Measurements from ENCODE around the gene GCH1. TPM values are rescaled to one million over a fixed set of nuclear protein-coding genes. Genes with fewer than 3 reads are reported as not detected.

GCH1 gene
- total RNA-seq, 1 experiment from 2014 or later: 9.2 TPM

- DNase-seq (ENCODE audit: low spot score) (no peak), ATAC-seq (no peak)
- POLR2A ChIA-PET: interaction anchor here (0.7 kb wide), 1 partner anchor 1152 kb away, joined by 3 read pairs; no protein-coding TSS in a partner anchor
- no peaks in the 10 kb centered on the region for H3K36me3 Mint-ChIP-seq
- no peak for TF ChIP-seq ZNF416 (CRISPR knock-in tag; IDR thresholded peaks at IDR 0.05)
- no peak for TF ChIP-seq CBFB (CRISPR knock-in tag; IDR thresholded peaks at IDR 0.05; ENCODE audit: low read depth)
- TF ChIP-seq TEAD4 (CRISPR knock-in tag; IDR thresholded peaks at IDR 0.05): no peak
- TF ChIP-seq, protein P1, sequence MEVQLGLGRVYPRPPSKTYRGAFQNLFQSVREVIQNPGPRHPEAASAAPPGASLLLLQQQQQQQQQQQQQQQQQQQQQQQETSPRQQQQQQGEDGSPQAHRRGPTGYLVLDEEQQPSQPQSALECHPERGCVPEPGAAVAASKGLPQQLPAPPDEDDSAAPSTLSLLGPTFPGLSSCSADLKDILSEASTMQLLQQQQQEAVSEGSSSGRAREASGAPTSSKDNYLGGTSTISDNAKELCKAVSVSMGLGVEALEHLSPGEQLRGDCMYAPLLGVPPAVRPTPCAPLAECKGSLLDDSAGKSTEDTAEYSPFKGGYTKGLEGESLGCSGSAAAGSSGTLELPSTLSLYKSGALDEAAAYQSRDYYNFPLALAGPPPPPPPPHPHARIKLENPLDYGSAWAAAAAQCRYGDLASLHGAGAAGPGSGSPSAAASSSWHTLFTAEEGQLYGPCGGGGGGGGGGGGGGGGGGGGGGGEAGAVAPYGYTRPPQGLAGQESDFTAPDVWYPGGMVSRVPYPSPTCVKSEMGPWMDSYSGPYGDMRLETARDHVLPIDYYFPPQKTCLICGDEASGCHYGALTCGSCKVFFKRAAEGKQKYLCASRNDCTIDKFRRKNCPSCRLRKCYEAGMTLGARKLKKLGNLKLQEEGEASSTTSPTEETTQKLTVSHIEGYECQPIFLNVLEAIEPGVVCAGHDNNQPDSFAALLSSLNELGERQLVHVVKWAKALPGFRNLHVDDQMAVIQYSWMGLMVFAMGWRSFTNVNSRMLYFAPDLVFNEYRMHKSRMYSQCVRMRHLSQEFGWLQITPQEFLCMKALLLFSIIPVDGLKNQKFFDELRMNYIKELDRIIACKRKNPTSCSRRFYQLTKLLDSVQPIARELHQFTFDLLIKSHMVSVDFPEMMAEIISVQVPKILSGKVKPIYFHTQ (CRISPR knock-in tag; IDR thresholded peaks at IDR 0.05): no peak
- no peak for TF ChIP-seq ZNF396 (CRISPR knock-in tag; IDR thresholded peaks at IDR 0.05; ENCODE audit: borderline replicate concordance)
- TF ChIP-seq FOXJ3 (CRISPR knock-in tag; IDR thresholded peaks at IDR 0.05; ENCODE audit: borderline replicate concordance): no peak
- TF ChIP-seq CTCF (IDR thresholded peaks at IDR 0.05): no peak
- TF ChIP-seq IRF1 (CRISPR knock-in tag; IDR thresholded peaks at IDR 0.05): no peak
- H3K27ac Mint-ChIP-seq: no peak overlapping the region
- CTCF ChIA-PET: interaction anchor here (0.7 kb wide), 1 partner anchor 9 kb away, joined by 4 read pairs; no protein-coding TSS in a partner anchor
- H3K27me3 Mint-ChIP-seq (ENCODE audit: low read depth): no peaks in the 10 kb centered on the region
- H3K4me3 Mint-ChIP-seq: no peak overlapping the region
- H3K4me1 Mint-ChIP-seq: peaks cover 16% of the 10 kb centered on the region
- H3K9me3 Mint-ChIP-seq: peaks cover 7% of the 10 kb centered on the region
Observed at GRCh38 chr14:54853339-54853738, 49.3 kb downstream of the GCH1 start.

- ChIA-PET POLR2A (no interaction called here), CTCF (no interaction called here)
- H3K9me3 Mint-ChIP-seq: peaks cover 7% of the 10 kb centered on the region
- no peak overlapping the region for H3K27ac Mint-ChIP-seq
- TF ChIP-seq USF2 (CRISPR knock-in tag; IDR thresholded peaks at IDR 0.05): no peak
- TF ChIP-seq, protein P2, sequence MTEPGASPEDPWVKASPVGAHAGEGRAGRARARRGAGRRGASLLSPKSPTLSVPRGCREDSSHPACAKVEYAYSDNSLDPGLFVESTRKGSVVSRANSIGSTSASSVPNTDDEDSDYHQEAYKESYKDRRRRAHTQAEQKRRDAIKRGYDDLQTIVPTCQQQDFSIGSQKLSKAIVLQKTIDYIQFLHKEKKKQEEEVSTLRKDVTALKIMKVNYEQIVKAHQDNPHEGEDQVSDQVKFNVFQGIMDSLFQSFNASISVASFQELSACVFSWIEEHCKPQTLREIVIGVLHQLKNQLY (CRISPR knock-in tag; IDR thresholded peaks at IDR 0.05): no peak
- TF ChIP-seq CREB1 (CRISPR knock-in tag; IDR thresholded peaks at IDR 0.05): no peak
- TF ChIP-seq SMAD3 (CRISPR knock-in tag; IDR thresholded peaks at IDR 0.05; ENCODE audit: borderline replicate concordance): no peak
- no peak overlapping the region for H3K4me3 Mint-ChIP-seq
- no peaks in the 10 kb centered on the region for H3K27me3 Mint-ChIP-seq (ENCODE audit: low read depth)
- ATAC-seq (no peak), DNase-seq (ENCODE audit: low spot score) (no peak)
- peaks cover 16% of the 10 kb centered on the region for H3K4me1 Mint-ChIP-seq
- H3K36me3 Mint-ChIP-seq: no peaks in the 10 kb centered on the region
Observed at GRCh38 chr14:54852215-54852614, 50.4 kb downstream of the GCH1 start.

DNA sequence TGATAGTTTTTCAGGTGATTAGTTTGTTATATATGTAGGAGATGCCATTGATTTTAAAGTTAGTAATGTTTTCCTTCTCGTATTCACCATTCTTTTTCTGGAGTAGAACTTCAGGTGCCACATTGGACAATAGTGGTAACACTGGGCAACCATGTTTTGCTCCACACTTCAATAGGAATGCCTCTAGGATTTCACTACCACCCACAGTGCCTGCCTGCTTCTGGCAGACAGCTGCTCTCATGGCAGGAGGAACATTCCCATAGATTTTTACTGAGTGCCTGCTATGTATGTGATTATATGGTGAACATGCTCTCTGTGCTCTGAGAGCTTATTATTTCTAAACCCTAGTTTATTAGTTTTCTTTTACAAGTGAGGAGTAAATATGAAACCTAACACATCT lies 53.7 kb downstream of the GCH1 start:
- Mint-ChIP-seq H3K9me3 (peaks cover 7% of the 10 kb centered on the region), H3K27me3 (ENCODE audit: low read depth) (no peaks in the 10 kb centered on the region), H3K36me3 (no peaks in the 10 kb centered on the region), H3K27ac (no peak overlapping the region), H3K4me1 (peaks cover 8% of the 10 kb centered on the region), H3K4me3 (no peak overlapping the region)
- ChIA-PET CTCF (interaction anchor here (0.6 to 0.9 kb wide), 2 partner anchors 29 to 43 kb away, joined by 3 read pairs; no protein-coding TSS in a partner anchor), POLR2A (interaction anchor here (1.1 kb wide), 1 partner anchor 28 kb away, joined by 3 read pairs; no protein-coding TSS in a partner anchor)
- no peak for ATAC-seq
- DNase-seq (ENCODE audit: low spot score): no peak
- TF ChIP-seq ZNF317 (CRISPR knock-in tag; IDR thresholded peaks at IDR 0.05; ENCODE audit: borderline replicate concordance, low read depth): no peak
- no peak for TF ChIP-seq FOXP1 (CRISPR knock-in tag; IDR thresholded peaks at IDR 0.05; ENCODE audit: borderline replicate concordance)
- no peak for TF ChIP-seq NR3C1 (CRISPR knock-in tag; conservative IDR thresholded peaks at IDR 0.05; ENCODE audit: low read depth)
- no peak for TF ChIP-seq AFF4 (CRISPR knock-in tag; IDR thresholded peaks at IDR 0.05; ENCODE audit: borderline replicate concordance)
- no peak for TF ChIP-seq TEAD1 (CRISPR knock-in tag; IDR thresholded peaks at IDR 0.05)
- TF ChIP-seq ESRRA (CRISPR knock-in tag; IDR thresholded peaks at IDR 0.05; ENCODE audit: borderline replicate concordance): no peak
- TF ChIP-seq, protein P3, sequence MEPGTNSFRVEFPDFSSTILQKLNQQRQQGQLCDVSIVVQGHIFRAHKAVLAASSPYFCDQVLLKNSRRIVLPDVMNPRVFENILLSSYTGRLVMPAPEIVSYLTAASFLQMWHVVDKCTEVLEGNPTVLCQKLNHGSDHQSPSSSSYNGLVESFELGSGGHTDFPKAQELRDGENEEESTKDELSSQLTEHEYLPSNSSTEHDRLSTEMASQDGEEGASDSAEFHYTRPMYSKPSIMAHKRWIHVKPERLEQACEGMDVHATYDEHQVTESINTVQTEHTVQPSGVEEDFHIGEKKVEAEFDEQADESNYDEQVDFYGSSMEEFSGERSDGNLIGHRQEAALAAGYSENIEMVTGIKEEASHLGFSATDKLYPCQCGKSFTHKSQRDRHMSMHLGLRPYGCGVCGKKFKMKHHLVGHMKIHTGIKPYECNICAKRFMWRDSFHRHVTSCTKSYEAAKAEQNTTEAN (CRISPR knock-in tag; IDR thresholded peaks at IDR 0.05): no peak
